Memory B cell (primary cell): Measurements from ENCODE around the gene FOXL2.
"Not testable (repeated sequence)": the region's sequence is repeated elsewhere in the genome, so short reads cannot be mapped to it uniquely, and the experiment has no call there.

Experiments used
- ATAC-seq: fragments of 150-1000 bp; cut with Tn5 transposase; 2 replicates; pipeline ENCODE4 v1.10.0; 2021; ENCODE audit warnings: low read depth, mild to moderate bottlenecking, moderate library complexity
- DNase-seq, 2 donors: peaks; one replicate each; pipeline ENCODE4 v3.0.0; 2022; ENCODE audit warnings: low spot score in 2 of 2
- H3K27ac Mint-ChIP-seq: one replicate; pipeline ENCODE4 v1.8.0; 2022; ENCODE audit warnings: mild to moderate bottlenecking, moderate library complexity, mixed read lengths
- H3K27me3 Mint-ChIP-seq: one replicate; pipeline ENCODE4 v1.8.0; 2022; ENCODE audit warnings: mixed read lengths
- H3K36me3 Mint-ChIP-seq: one replicate; pipeline ENCODE4 v1.8.0; 2022; ENCODE audit warnings: mild to moderate bottlenecking, mixed read lengths
- H3K4me1 Mint-ChIP-seq: one replicate; pipeline ENCODE4 v1.8.0; 2022; ENCODE audit warnings: mixed read lengths
- H3K4me3 Mint-ChIP-seq: one replicate; pipeline ENCODE4 v1.8.0; 2022; ENCODE audit warnings: mild to moderate bottlenecking, moderate library complexity, mixed read lengths
- H3K9me3 Mint-ChIP-seq: one replicate; pipeline ENCODE4 v1.8.0; 2022; ENCODE audit warnings: mixed read lengths

FOXL2 gene

DNA sequence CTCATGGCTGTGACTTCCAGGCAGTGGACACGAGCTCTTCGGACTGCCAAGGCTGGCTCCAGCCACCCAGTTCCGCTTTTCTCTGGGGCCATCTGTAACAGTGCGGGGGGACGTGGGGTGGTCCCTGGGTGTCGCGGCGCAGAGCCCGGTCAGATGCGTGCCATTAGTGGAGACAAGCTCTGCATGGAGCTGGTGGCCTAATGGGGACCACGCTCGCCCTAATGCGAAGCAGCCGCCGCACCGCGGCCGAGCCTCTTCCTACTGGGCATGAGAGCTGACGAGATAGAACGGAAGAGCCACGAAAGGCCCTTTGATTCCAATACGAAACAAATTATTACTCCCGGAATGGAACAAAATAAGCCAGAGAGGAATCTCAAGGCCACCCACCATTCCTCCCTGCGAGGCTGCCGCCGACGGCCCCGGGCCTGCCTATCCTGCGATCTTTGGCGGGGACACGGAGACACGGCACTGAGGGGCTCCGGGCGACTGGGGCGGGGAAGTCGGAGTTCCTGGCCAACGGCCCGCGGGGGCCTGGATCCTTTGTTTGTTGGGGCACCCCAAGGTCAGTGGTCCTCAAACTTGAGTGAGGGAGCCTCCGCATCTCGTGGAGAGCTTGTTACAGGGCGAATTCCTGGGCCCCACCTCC lies 18.1 kb downstream of the FOXL2 start:
- Mint-ChIP-seq H3K4me1 (no peaks in the 10 kb centered on the region), H3K27ac (no peak overlapping the region), H3K9me3 (no peaks in the 10 kb centered on the region), H3K27me3 (peaks cover 6% of the 10 kb centered on the region), H3K36me3 (no peaks in the 10 kb centered on the region), H3K4me3 (no peak overlapping the region)
- no peak for ATAC-seq
- DNase-seq = no peak

DNA sequence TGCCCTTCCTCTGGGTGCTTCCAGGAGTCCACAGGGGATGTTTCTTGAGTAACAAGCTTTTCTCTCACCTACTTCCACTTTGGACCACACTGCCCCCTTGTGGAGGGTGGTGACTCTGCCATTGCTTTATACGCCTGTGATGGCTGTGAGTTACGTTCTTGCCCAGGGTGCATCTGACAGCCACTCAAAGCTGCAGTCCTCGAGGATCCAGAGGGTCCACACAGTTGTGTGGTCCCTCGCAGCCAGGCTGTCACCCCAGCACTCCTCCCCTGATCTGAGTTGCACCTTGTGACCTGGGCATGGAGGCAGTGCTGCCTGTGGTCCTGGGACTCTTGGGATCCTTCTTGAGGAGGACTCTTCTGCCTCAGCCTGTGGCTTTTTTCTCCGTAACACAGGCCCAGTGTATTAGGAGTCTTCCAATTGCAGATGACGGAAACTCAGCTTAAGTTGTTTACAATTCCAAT lies 23.4 kb downstream of the FOXL2 start:
- Mint-ChIP-seq H3K36me3 (no peaks in the 10 kb centered on the region), H3K27me3 (peaks cover 6% of the 10 kb centered on the region), H3K4me1 (no peaks in the 10 kb centered on the region), H3K4me3 (no peak overlapping the region), H3K27ac (no peak overlapping the region), H3K9me3 (no peaks in the 10 kb centered on the region)
- peak; percentile 95 for ATAC-seq
- DNase-seq = peak; percentile 83 to 87

DNA sequence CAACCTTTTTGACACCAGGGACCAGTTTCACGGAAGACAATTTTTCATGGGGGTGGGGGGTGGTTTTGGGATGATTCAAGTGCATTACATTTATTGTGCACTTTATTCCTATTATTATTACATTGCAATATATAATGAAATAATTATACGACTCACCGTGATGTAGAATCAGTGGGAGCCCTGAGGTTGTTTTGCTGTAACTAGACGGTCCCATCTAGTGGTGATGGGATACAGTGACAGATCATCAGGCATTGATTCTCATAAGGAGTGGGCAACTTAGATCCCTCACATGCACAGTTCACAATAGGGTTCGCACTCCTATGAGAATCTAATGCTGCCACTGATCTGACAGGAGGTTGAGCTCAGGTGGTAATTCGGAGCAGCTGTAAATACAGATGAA lies 24.5 kb downstream of the FOXL2 start:
- not testable (repeated sequence) for ATAC-seq, H3K27me3 Mint-ChIP-seq, H3K4me3 Mint-ChIP-seq, H3K4me1 Mint-ChIP-seq, DNase-seq, H3K9me3 Mint-ChIP-seq, H3K36me3 Mint-ChIP-seq, H3K27ac Mint-ChIP-seq

DNA sequence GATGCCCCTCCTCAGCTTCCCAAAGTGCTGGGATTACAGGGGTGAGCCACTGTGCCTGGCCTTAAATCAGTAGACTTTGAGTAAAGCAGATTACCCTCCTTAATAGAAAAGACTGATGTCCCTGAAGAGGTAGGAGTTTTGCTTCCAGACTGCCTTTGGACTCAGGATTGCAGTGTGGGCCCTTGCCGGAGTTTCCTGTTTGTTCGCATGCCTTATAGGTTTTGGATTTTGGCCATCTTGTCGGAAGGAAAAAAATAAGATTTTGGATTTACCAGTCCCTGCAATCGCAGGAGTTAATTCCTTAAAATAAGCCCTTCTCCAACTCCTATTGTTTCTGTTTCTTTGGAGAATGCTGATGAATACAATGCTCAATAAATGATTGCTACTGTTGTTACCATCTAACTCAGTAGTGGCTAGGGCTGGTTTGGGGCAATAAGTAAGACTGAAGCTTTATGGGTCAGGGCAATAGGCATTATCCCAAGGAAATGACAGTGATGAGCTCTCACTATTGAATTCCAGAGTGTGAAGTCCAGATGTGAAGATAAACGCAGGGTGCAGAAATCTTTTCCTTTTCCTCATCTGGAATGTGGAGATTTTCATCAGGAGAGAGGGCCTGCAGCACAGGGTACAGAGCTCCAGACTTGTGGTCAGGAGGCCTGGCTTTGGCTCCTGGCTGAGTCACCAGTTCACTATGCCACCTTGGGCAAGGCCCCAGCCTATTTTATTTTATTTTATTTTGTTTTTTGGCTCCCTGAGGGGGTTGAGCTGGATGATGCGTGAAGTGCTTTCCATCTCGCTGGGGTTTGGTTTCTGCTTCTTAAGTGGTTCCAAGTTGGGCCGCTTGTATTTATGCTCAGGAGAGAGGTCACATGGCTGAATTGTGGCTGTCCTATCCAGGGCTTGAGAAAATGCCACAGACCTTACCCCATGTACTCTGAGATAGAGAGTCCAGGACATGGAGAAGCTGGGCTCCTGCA lies 25.3 kb downstream of the FOXL2 start:
- H3K4me3 Mint-ChIP-seq = no peak overlapping the region
- DNase-seq = no peak
- no peaks in the 10 kb centered on the region for H3K9me3 Mint-ChIP-seq
- ATAC-seq = no peak
- H3K36me3 Mint-ChIP-seq = no peaks in the 10 kb centered on the region
- H3K27ac Mint-ChIP-seq = no peak overlapping the region
- no peaks in the 10 kb centered on the region for H3K4me1 Mint-ChIP-seq
- peaks cover 6% of the 10 kb centered on the region for H3K27me3 Mint-ChIP-seq

DNA sequence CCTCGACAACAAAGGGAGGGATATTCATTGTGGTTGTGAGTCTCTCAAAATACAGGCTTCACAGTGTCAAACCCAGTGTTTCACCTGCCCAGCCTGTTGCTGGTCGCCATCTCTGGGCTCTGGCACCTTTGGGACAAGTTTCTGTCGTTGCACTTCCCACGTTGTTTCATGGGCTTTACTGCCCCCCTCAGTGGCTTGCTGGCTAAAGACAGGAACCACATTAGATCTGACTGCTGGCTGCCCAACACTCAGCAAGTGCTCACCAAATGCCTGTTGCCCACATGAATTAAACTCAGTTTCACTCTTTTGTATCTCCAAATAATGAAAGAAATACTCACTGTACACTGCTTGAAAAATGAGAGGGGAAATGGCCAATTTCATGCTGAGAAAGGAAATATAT lies 27.6 kb downstream of the FOXL2 start:
- ATAC-seq = no peak
- H3K36me3 Mint-ChIP-seq = no peaks in the 10 kb centered on the region
- no peak overlapping the region for H3K4me3 Mint-ChIP-seq
- peaks cover 4% of the 10 kb centered on the region for H3K27me3 Mint-ChIP-seq
- H3K9me3 Mint-ChIP-seq = no peaks in the 10 kb centered on the region
- no peak for DNase-seq
- no peak overlapping the region for H3K27ac Mint-ChIP-seq
- peaks cover 6% of the 10 kb centered on the region for H3K4me1 Mint-ChIP-seq

DNA sequence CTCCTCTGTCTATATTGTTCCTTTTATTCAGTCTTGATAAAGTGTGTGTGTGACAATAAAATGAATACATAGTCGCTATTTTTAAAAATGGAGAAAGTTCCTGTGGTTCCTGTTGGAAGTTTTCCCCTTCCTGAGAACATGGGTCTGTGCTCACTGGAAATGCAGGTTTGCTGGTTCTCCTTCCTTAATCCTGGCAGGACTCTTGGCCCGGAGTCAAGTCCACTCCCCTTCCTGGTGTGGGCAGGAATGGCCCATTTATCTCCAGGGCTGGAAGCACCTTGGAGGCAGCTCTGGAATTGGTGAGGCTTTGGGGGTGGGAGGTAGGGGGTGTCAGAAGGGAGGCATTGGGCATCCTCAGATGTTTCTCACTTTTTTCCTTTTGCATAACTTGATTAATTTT lies 30.1 kb downstream of the FOXL2 start:
- H3K27me3 Mint-ChIP-seq = peaks cover 2% of the 10 kb centered on the region
- no peaks in the 10 kb centered on the region for H3K36me3 Mint-ChIP-seq
- DNase-seq = no peak
- H3K9me3 Mint-ChIP-seq = no peaks in the 10 kb centered on the region
- no peak overlapping the region for H3K27ac Mint-ChIP-seq
- no peak for ATAC-seq
- no peak overlapping the region for H3K4me3 Mint-ChIP-seq
- H3K4me1 Mint-ChIP-seq = peaks cover 6% of the 10 kb centered on the region

DNA sequence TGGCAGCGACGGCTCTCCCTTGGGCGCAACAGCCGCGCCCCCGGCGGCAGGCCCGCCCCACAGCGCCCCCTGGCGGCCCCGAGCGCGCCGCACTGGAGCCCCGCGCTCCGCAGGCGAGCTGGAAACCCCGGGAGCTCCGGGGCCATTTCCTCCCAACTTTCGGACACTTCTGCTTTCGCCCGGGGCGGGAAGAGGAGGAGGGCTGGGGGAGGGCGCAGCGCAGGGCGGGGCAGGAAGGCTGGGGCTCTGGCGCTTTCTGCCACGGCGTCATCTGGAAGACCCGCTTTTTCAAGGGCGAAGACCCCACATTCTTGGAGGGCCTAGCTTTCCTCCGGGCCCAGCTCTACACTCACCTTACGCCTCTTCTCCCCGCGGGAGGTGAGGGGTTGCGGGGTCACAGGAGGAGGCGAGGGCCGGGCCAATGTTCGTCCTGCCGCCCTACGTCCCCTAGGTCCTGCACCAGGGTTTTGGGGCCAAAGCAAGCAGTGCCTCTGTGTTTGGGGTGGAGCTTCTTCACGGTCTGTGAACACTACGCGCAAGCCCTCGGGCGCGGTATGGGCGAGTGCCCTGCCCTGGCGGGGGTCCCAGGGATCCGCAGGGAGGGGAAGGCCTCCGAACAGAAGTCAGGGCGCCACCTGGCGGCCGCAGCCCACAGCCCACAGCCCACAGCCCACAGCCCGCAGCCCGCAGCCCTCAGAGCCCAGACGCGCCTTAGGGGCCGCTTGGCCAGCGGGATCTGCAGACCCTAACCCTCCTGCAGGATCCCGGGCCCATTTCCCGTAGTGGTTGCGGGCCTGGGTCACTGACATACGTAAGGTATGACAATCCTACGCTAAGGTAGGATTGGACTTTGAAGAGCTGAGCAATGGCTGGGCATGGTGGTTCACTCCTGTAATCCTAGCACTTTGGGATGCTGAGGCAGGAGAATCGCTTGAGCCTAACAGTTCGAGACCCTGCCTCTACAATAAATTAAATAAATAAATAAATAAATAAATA lies 31.1 kb downstream of the FOXL2 start:
- H3K27me3 Mint-ChIP-seq = peaks cover 2% of the 10 kb centered on the region
- peaks cover 6% of the 10 kb centered on the region for H3K4me1 Mint-ChIP-seq
- H3K27ac Mint-ChIP-seq = peak overlapping the region; percentile 76
- DNase-seq (peak; percentile 85 to 92), ATAC-seq (peak; percentile 84)
- H3K9me3 Mint-ChIP-seq = no peaks in the 10 kb centered on the region
- H3K4me3 Mint-ChIP-seq = peak overlapping the region; percentile 91
- no peaks in the 10 kb centered on the region for H3K36me3 Mint-ChIP-seq

DNA sequence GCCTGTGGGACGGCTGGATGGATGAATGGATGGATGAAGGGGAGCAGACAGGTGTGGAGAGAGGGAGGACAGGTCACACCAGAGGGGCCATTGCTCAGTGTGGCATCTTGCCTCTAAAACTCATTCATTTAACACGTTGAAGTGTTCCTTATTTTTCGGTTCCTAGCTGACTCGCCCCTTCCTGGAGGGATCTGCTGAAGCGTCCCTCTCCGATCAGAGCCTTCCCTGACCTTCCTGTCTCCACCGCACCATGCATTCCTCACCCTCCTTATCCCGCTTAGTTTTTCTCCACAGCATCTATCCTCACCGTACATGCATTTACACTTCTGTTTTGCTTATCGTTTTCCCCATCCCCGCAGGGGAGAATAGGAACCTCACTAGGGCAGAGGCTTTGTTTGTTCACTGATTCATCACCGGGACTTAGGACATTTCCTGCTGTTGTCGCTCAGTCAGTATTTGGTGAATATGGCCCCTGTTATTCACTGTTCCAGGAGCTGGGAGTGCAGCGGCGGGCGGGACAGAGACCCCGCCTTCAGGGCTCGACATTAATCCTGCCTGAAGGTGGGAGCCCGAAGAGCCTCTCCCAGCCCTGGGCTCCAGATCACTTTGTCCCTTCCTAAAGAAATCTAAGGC lies 32.0 kb downstream of the FOXL2 start:
- ATAC-seq (peak; percentile 4), DNase-seq (no peak)
- no peak overlapping the region for H3K27ac Mint-ChIP-seq
- no peaks in the 10 kb centered on the region for H3K9me3 Mint-ChIP-seq
- no peaks in the 10 kb centered on the region for H3K36me3 Mint-ChIP-seq
- peaks cover 6% of the 10 kb centered on the region for H3K4me1 Mint-ChIP-seq
- H3K27me3 Mint-ChIP-seq = peaks cover 2% of the 10 kb centered on the region
- peak overlapping the region; percentile 91 for H3K4me3 Mint-ChIP-seq

DNA sequence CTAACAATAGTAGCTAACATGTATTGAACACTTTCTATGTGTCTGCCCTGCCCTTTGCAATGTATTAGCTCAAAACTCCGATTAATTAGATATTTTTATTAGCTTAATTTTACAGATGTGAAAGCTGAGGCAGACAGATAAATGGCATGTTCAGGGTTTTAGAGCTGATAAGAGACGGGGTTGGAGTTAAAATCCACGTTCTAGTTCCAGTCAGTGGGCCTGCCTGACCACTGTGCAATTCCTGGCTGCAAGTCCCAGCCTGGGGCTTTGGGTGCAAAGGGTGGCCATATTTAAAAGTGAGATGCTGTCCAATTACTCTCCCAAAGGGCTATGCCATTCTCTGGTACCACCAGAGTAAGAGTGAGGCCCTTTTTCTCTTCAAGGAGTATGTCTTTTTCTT lies 33.2 kb downstream of the FOXL2 start:
- no peak overlapping the region for H3K27ac Mint-ChIP-seq
- no peaks in the 10 kb centered on the region for H3K27me3 Mint-ChIP-seq
- DNase-seq = no peak
- no peak for ATAC-seq
- no peak overlapping the region for H3K4me3 Mint-ChIP-seq
- H3K4me1 Mint-ChIP-seq = peaks cover 6% of the 10 kb centered on the region
- no peaks in the 10 kb centered on the region for H3K9me3 Mint-ChIP-seq
- no peaks in the 10 kb centered on the region for H3K36me3 Mint-ChIP-seq

DNA sequence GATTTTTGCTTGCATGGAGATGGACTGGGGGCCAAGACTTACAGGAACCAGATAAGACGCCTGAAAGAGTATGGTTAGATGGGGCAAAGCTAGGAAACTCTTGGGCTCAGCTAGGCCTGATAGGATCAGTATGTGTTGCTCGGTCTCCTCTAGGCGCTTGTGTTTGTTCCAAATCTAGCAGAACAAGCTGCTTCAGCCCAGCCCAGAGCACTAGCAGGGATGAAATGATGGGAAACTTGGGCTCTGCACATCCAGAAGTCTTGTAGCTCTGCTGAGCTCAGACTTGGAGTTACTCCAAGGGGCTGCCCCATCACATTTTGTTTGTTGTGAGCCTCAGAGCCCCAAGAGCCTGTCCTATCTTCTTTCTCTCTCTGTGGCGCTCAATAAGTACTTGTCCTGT lies 34.7 kb downstream of the FOXL2 start:
- Mint-ChIP-seq H3K36me3 (no peaks in the 10 kb centered on the region), H3K4me1 (peaks cover 6% of the 10 kb centered on the region), H3K4me3 (no peak overlapping the region), H3K27me3 (no peaks in the 10 kb centered on the region), H3K9me3 (no peaks in the 10 kb centered on the region), H3K27ac (no peak overlapping the region)
- DNase-seq (no peak), ATAC-seq (no peak)

DNA sequence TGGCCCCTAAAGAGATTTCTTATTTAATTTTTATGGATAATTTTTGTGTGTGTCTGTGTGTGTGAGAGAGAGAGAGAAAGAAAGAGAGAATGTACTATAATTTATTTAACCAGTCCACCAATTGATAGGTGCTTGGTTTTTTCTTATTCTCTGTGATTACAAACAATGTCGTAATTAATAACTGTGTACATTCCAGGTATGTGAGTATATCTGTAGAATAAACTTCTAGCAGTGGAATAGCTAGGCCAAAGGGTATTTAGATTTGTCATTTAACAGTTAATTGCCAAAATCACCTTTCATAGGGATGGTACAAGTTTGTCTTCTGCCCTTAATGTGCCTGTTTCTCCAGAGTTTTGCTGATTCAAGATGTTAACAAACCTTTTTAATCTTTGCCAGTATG lies 35.3 kb downstream of the FOXL2 start:
- H3K4me1 Mint-ChIP-seq = peaks cover 6% of the 10 kb centered on the region
- no peak overlapping the region for H3K4me3 Mint-ChIP-seq
- H3K9me3 Mint-ChIP-seq = no peaks in the 10 kb centered on the region
- ATAC-seq (no peak), DNase-seq (no peak)
- H3K27me3 Mint-ChIP-seq = peaks cover under 1% of the 10 kb centered on the region
- H3K27ac Mint-ChIP-seq = no peak overlapping the region
- H3K36me3 Mint-ChIP-seq = no peaks in the 10 kb centered on the region

DNA sequence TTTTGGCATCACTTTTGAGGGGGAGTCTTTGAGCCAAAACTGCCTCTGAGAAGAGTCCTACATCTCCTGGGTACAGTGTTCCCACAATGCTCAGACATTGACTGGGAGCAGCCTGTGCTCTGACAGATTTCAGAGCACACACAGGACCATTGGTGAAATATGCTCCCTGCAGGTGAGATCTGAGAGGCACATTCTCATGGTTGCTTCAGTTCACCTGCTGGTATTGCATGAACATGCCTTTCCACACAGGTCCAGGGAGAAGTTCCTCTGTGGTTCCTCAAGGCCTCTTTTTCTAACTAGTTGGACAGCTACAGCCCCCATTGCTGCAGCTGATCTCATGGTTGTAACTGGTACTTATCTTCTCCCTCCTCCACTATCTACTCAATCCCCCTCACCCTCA lies 37.0 kb downstream of the FOXL2 start:
- ATAC-seq = no peak
- DNase-seq = no peak
- H3K27me3 Mint-ChIP-seq = peaks cover 2% of the 10 kb centered on the region
- peaks cover 1% of the 10 kb centered on the region for H3K4me1 Mint-ChIP-seq
- no peak overlapping the region for H3K27ac Mint-ChIP-seq
- H3K4me3 Mint-ChIP-seq = no peak overlapping the region
- H3K9me3 Mint-ChIP-seq = no peaks in the 10 kb centered on the region
- no peaks in the 10 kb centered on the region for H3K36me3 Mint-ChIP-seq

DNA sequence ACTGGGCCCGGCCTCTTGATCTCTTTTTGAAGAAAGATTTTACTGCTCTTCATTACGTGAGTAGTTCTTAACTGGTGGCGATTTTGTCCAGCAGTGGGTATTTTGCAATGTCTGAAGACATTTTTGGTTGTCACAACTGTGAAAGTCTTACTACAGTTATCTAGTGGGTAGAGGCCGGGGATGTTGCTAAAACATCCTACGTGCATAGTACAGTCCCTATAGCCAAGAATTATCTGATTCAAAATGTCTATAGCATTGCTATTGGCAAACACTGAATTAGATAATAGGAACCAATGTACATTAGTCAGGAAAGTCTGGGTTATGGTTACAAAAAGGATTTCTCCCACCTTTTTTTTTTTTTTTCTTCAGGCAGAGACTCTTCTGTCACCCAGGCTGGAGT lies 38.1 kb downstream of the FOXL2 start:
- H3K4me1 Mint-ChIP-seq = no peaks in the 10 kb centered on the region
- ATAC-seq (no peak), DNase-seq (no peak)
- H3K4me3 Mint-ChIP-seq = no peak overlapping the region
- H3K27ac Mint-ChIP-seq = no peak overlapping the region
- no peaks in the 10 kb centered on the region for H3K36me3 Mint-ChIP-seq
- no peaks in the 10 kb centered on the region for H3K9me3 Mint-ChIP-seq
- H3K27me3 Mint-ChIP-seq = peaks cover 2% of the 10 kb centered on the region
